ENCODE data around the gene CCDC172. TPM values are rescaled to one million over a fixed set of nuclear protein-coding genes. Genes with fewer than 3 reads are reported as not detected.

Gene CCDC172
- total and polyA plus RNA-seq, 2 experiments from 2014 or later = not detected

GRCh38 chr10:116356833-116357232, 32.6 kb downstream of the CCDC172 start:
- DNase-seq (ENCODE audit: low read depth in 1 of 2, low spot score in 1 of 2) = no peak
- H3K36me3 ChIP-seq = no peaks in the 10 kb centered on the region
- H3K27ac ChIP-seq = no peak overlapping the region
- H3K4me1 ChIP-seq (ENCODE audit: low read depth) = no peaks in the 10 kb centered on the region
- no peak for TF ChIP-seq CTCF (IDR thresholded peaks at IDR 0.05; ENCODE audit: low read depth, low read length)
- H3K9me3 ChIP-seq (ENCODE audit: low read depth) = no peaks in the 10 kb centered on the region
- H3K4me3 ChIP-seq = no peak overlapping the region
- H3K27me3 ChIP-seq = no peaks in the 10 kb centered on the region

GRCh38 chr10:116364868-116365267, 40.6 kb downstream of the CCDC172 start:
- no peaks in the 10 kb centered on the region for H3K27me3 ChIP-seq
- no peak overlapping the region for H3K4me3 ChIP-seq
- H3K36me3 ChIP-seq = no peaks in the 10 kb centered on the region
- H3K4me1 ChIP-seq (ENCODE audit: low read depth) = no peaks in the 10 kb centered on the region
- DNase-seq (ENCODE audit: low read depth in 1 of 2, low spot score in 1 of 2) = no peak
- H3K27ac ChIP-seq = no peak overlapping the region
- H3K9me3 ChIP-seq (ENCODE audit: low read depth) = no peaks in the 10 kb centered on the region
- no peak for TF ChIP-seq CTCF (IDR thresholded peaks at IDR 0.05; ENCODE audit: low read depth, low read length)

- no peak overlapping the region for H3K27ac ChIP-seq
- no peaks in the 10 kb centered on the region for H3K27me3 ChIP-seq
- no peaks in the 10 kb centered on the region for H3K9me3 ChIP-seq (ENCODE audit: low read depth)
- H3K36me3 ChIP-seq = no peaks in the 10 kb centered on the region
- TF ChIP-seq CTCF (IDR thresholded peaks at IDR 0.05; ENCODE audit: low read depth, low read length) = no peak
- no peak overlapping the region for H3K4me3 ChIP-seq
- no peak for DNase-seq (ENCODE audit: low read depth in 1 of 2, low spot score in 1 of 2)
- no peaks in the 10 kb centered on the region for H3K4me1 ChIP-seq (ENCODE audit: low read depth)
These were observed 47.5 kb downstream of the CCDC172 start for GRCh38 chr10:116371737-116372136.

- H3K4me1 ChIP-seq (ENCODE audit: low read depth) = no peaks in the 10 kb centered on the region
- no peak for DNase-seq (ENCODE audit: low read depth in 1 of 2, low spot score in 1 of 2)
- no peak overlapping the region for H3K27ac ChIP-seq
- H3K36me3 ChIP-seq = no peaks in the 10 kb centered on the region
- no peak for TF ChIP-seq CTCF (IDR thresholded peaks at IDR 0.05; ENCODE audit: low read depth, low read length)
- H3K9me3 ChIP-seq (ENCODE audit: low read depth) = no peaks in the 10 kb centered on the region
- H3K27me3 ChIP-seq = no peaks in the 10 kb centered on the region
- H3K4me3 ChIP-seq = no peak overlapping the region
These were observed 58.0 kb downstream of the CCDC172 start for GRCh38 chr10:116382290-116382689.

GRCh38 chr10:116385311-116385710, 61.1 kb downstream of the CCDC172 start:
- H3K4me3 ChIP-seq = no peak overlapping the region
- H3K27ac ChIP-seq = no peak overlapping the region
- H3K9me3 ChIP-seq (ENCODE audit: low read depth) = no peaks in the 10 kb centered on the region
- no peak for TF ChIP-seq CTCF (IDR thresholded peaks at IDR 0.05; ENCODE audit: low read depth, low read length)
- H3K27me3 ChIP-seq = no peaks in the 10 kb centered on the region
- DNase-seq (ENCODE audit: low read depth in 1 of 2, low spot score in 1 of 2) = no peak
- no peaks in the 10 kb centered on the region for H3K36me3 ChIP-seq
- H3K4me1 ChIP-seq (ENCODE audit: low read depth) = no peaks in the 10 kb centered on the region

Measured in cardiac muscle cell (in vitro differentiated cells and primary cell).